ENCODE results near the gene MINDY1. TPM values are rescaled to one million over a fixed set of nuclear protein-coding genes. Genes with fewer than 3 reads are reported as not detected.

The MINDY1 gene
- total RNA-seq, 1 donor from 2014 or later: 26.5 TPM

GRCh38 chr1:150995460-150995859 lies 11.2 kb downstream of the MINDY1 start:
- Histone ChIP-seq H3K27me3 (no peaks in the 10 kb centered on the region), H3K9me3 (no peaks in the 10 kb centered on the region), H3K4me1 (peaks cover 4% of the 10 kb centered on the region), H3K27ac (no peak overlapping the region), H3K4me3 (no peak overlapping the region), H3K36me3 (peaks cover 37% of the 10 kb centered on the region)
- TF ChIP-seq, protein P1, sequence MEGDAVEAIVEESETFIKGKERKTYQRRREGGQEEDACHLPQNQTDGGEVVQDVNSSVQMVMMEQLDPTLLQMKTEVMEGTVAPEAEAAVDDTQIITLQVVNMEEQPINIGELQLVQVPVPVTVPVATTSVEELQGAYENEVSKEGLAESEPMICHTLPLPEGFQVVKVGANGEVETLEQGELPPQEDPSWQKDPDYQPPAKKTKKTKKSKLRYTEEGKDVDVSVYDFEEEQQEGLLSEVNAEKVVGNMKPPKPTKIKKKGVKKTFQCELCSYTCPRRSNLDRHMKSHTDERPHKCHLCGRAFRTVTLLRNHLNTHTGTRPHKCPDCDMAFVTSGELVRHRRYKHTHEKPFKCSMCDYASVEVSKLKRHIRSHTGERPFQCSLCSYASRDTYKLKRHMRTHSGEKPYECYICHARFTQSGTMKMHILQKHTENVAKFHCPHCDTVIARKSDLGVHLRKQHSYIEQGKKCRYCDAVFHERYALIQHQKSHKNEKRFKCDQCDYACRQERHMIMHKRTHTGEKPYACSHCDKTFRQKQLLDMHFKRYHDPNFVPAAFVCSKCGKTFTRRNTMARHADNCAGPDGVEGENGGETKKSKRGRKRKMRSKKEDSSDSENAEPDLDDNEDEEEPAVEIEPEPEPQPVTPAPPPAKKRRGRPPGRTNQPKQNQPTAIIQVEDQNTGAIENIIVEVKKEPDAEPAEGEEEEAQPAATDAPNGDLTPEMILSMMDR (IDR thresholded peaks at IDR 0.05): no peak
- DNase-seq (no peak), ATAC-seq (no peak)
- intact Hi-C loops (cut with DNase I): no loop called here

DNA sequence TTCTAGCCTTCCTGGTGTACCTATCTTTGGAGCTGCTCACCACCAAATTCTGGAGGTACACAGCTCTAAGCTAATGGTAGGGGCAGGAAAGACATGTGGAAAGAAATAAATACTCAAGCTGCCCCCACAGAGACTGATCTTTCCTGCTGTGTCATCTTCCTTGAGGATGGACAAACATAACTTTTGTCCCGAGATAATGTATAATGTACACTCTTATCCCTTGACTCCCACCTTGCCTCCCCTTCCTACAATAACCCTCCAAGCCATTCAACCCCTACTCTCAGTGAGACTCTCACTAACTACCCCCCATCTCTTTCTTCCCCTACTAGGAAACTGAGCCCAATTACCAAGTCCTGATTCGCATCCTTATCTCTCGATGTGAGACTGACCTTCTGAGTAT lies 12.5 kb downstream of the MINDY1 start:
- H3K36me3 ChIP-seq: peaks cover 27% of the 10 kb centered on the region
- DNase-seq (no peak), ATAC-seq (no peak)
- no peaks in the 10 kb centered on the region for H3K27me3 ChIP-seq
- intact Hi-C loops (cut with DNase I): no loop called here
- H3K9me3 ChIP-seq: no peaks in the 10 kb centered on the region
- TF ChIP-seq, protein P1 (IDR thresholded peaks at IDR 0.05): no peak
- no peak overlapping the region for H3K4me3 ChIP-seq
- H3K4me1 ChIP-seq: peaks cover 4% of the 10 kb centered on the region
- H3K27ac ChIP-seq: no peak overlapping the region

DNA sequence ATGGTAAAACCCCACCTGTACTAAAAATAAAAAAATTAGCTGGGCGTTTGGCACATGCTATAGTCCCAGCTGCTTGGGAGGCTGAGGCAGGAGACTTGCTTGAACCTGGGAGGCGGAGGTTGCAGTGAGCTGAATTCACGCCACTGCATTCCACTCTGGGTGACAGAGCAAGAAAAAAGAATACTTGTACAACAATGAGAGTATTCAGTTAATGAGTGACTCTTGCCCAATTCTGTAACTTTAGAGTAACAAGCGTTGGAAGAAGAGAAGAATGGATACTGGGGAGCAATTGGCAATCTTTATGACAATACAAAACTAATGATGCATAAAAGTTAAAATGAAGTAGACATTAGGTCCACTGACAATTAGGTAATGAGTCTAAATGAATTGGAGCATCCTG lies 14.1 kb downstream of the MINDY1 start:
- TF ChIP-seq, protein P1 (IDR thresholded peaks at IDR 0.05): no peak
- ATAC-seq (no peak), DNase-seq (no peak)
- intact Hi-C loops (cut with DNase I): no loop called here
- Histone ChIP-seq H3K27ac (no peak overlapping the region), H3K36me3 (peaks cover 10% of the 10 kb centered on the region), H3K4me1 (peaks cover 4% of the 10 kb centered on the region), H3K27me3 (no peaks in the 10 kb centered on the region), H3K4me3 (no peak overlapping the region), H3K9me3 (no peaks in the 10 kb centered on the region)

DNA sequence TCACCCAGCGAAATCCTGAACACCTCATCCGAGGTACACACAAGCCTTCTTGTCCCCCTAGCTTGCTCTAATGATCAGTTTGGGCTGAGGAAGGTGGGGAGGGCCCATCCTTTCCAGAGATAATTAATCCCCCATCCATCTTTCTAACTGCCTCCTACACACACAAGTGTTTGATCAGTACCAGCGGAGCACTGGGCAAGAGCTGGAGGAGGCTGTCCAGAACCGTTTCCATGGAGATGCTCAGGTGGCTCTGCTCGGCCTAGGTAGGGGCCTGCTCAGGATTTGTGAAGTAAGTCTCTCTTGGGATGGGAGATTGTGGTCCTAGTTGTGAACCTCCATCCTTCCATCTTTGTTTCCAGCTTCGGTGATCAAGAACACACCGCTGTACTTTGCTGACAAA lies 18.8 kb downstream of the MINDY1 start:
- H3K36me3 ChIP-seq: no peaks in the 10 kb centered on the region
- no peaks in the 10 kb centered on the region for H3K27me3 ChIP-seq
- no peak overlapping the region for H3K4me3 ChIP-seq
- H3K9me3 ChIP-seq: no peaks in the 10 kb centered on the region
- no peak for DNase-seq
- no peaks in the 10 kb centered on the region for H3K4me1 ChIP-seq
- no peak for ATAC-seq
- no peak overlapping the region for H3K27ac ChIP-seq
- intact Hi-C loops (cut with DNase I): no loop called here
- TF ChIP-seq, protein P1 (IDR thresholded peaks at IDR 0.05): no peak

- TF ChIP-seq, protein P1 (IDR thresholded peaks at IDR 0.05): no peak
- intact Hi-C loops (cut with DNase I): no loop called here
- ATAC-seq (no peak), DNase-seq (no peak)
- Histone ChIP-seq H3K4me3 (no peak overlapping the region), H3K27ac (no peak overlapping the region), H3K27me3 (no peaks in the 10 kb centered on the region), H3K36me3 (no peaks in the 10 kb centered on the region), H3K4me1 (no peaks in the 10 kb centered on the region), H3K9me3 (no peaks in the 10 kb centered on the region)
Measured at GRCh38 chr1:150985179-150985825, 21.4 kb downstream of the MINDY1 start.
